ENCODE measurements around the gene SYT13. TPM values are rescaled to one million over a fixed set of nuclear protein-coding genes. Genes with fewer than 3 reads are reported as not detected.

The SYT13 gene
- total RNA-seq, 4 donors from 2014 or later: 0.21 to 0.44 TPM; not detected in 2

DNA sequence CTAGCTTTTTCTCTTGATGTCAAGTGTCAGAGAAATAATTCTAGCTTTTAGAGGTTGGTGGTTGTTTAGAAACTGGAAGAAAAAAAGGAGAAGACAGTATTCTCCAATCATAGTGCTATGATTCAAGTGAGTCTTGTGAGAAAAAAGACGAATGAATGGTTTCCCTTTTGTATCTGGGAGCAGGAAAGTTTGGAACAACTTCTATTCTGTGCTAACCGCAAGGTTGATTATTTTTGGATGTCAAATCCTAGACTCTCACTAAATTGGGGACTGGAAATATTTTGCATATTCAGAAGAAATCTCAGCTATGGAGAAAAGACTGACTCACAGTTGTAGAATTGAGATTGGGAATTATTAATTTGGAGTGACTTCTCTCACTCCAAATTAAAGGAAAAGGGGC is 69.2 kb downstream of the SYT13 start:
- TF ChIP-seq, protein P1, sequence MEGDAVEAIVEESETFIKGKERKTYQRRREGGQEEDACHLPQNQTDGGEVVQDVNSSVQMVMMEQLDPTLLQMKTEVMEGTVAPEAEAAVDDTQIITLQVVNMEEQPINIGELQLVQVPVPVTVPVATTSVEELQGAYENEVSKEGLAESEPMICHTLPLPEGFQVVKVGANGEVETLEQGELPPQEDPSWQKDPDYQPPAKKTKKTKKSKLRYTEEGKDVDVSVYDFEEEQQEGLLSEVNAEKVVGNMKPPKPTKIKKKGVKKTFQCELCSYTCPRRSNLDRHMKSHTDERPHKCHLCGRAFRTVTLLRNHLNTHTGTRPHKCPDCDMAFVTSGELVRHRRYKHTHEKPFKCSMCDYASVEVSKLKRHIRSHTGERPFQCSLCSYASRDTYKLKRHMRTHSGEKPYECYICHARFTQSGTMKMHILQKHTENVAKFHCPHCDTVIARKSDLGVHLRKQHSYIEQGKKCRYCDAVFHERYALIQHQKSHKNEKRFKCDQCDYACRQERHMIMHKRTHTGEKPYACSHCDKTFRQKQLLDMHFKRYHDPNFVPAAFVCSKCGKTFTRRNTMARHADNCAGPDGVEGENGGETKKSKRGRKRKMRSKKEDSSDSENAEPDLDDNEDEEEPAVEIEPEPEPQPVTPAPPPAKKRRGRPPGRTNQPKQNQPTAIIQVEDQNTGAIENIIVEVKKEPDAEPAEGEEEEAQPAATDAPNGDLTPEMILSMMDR (IDR thresholded peaks at IDR 0.05): no peak
- no peak for TF ChIP-seq EP300 (IDR thresholded peaks at IDR 0.05)
- no peak for TF ChIP-seq POLR2A (IDR thresholded peaks at IDR 0.05)
- H3K27ac ChIP-seq: no peak overlapping the region
- no peak overlapping the region for H3K4me3 ChIP-seq
- H3K9me3 ChIP-seq: no peaks in the 10 kb centered on the region
- 33 to 36% methylated on average over 2 of the region's 2 CpGs for WGBS, 2 donors
- H3K4me1 ChIP-seq: peaks cover 0 to 12% (median 0%) of the 10 kb centered on the region in 4 donors
- DNase-seq (ENCODE audit: low spot score in 2 of 2): no peak
- no peaks in the 10 kb centered on the region for H3K27me3 ChIP-seq
- peaks cover 0 to 55% (median 0%) of the 10 kb centered on the region in 3 donors for H3K36me3 ChIP-seq

- no peaks in the 10 kb centered on the region for H3K27me3 ChIP-seq
- H3K27ac ChIP-seq: no peak overlapping the region
- WGBS, 2 donors: 100% methylated on average over 1 of the region's 1 CpG
- H3K4me1 ChIP-seq: peaks cover 0 to 18% (median under 1%) of the 10 kb centered on the region in 4 donors
- H3K4me3 ChIP-seq: no peak overlapping the region
- no peak for DNase-seq (ENCODE audit: low spot score in 2 of 2)
- H3K36me3 ChIP-seq: peaks cover 0 to 49% (median 0%) of the 10 kb centered on the region in 3 donors
- no peak for TF ChIP-seq POLR2A (IDR thresholded peaks at IDR 0.05)
- TF ChIP-seq, protein P1 (IDR thresholded peaks at IDR 0.05): no peak
- TF ChIP-seq EP300 (IDR thresholded peaks at IDR 0.05): no peak
- H3K9me3 ChIP-seq: no peaks in the 10 kb centered on the region
Measured at GRCh38 chr11:45216031-45216430, 70.1 kb downstream of the SYT13 start.

- no peaks in the 10 kb centered on the region for H3K27me3 ChIP-seq
- H3K4me3 ChIP-seq: no peak overlapping the region
- H3K36me3 ChIP-seq: peaks cover 0 to 41% (median 0%) of the 10 kb centered on the region in 3 donors
- no peak for DNase-seq (ENCODE audit: low spot score in 2 of 2)
- peaks cover 5 to 25% (median 8%) of the 10 kb centered on the region in 4 donors for H3K4me1 ChIP-seq
- no peak for TF ChIP-seq EP300 (IDR thresholded peaks at IDR 0.05)
- no peak for TF ChIP-seq POLR2A (IDR thresholded peaks at IDR 0.05)
- TF ChIP-seq, protein P1 (IDR thresholded peaks at IDR 0.05): no peak
- WGBS, 2 donors: 80 to 86% methylated on average over 4 of the region's 4 CpGs
- no peak overlapping the region for H3K27ac ChIP-seq
- no peaks in the 10 kb centered on the region for H3K9me3 ChIP-seq
Measured at GRCh38 chr11:45215098-45215865, 70.9 kb downstream of the SYT13 start.

GRCh38 chr11:45213717-45214116 is 72.4 kb downstream of the SYT13 start:
- WGBS, 2 donors: 85 to 100% methylated on average over 1 of the region's 1 CpG

DNA sequence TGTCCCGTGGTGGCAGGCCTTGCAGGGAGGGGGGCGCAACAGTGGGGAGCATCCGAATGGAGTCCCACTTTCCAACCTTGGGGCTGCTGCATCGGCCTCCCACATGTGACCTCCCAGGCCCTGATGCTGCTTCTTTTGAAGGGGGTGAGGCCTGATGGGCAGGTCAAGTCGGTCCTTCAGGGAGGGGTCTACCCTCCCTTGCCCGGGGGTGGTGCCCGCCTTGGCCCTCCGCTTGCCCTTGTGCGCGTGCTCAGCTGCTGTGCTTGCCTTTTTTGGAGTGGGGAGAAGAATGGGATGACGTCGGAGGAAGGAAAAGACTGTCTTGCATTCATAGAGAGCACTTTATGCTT is 72.8 kb downstream of the SYT13 start:
- H3K36me3 ChIP-seq: peaks cover 0 to 29% (median 0%) of the 10 kb centered on the region in 3 donors
- no peak for DNase-seq (ENCODE audit: low spot score in 2 of 2)

More at GRCh38 chr11:45213717-45214116, 72.4 kb downstream of the SYT13 start:
- Histone ChIP-seq H3K9me3 (no peaks in the 10 kb centered on the region), H3K27ac (no peak overlapping the region), H3K4me3 (no peak overlapping the region), H3K36me3 (peaks cover 0 to 29% (median 0%) of the 10 kb centered on the region in 3 donors), H3K4me1 (peaks cover 5 to 41% (median 20%) of the 10 kb centered on the region in 4 donors), H3K27me3 (no peaks in the 10 kb centered on the region)
- no peak for DNase-seq (ENCODE audit: low spot score in 2 of 2)
- no peak for TF ChIP-seq EP300 (IDR thresholded peaks at IDR 0.05)
- TF ChIP-seq, protein P1 (IDR thresholded peaks at IDR 0.05): no peak
- TF ChIP-seq POLR2A (IDR thresholded peaks at IDR 0.05): no peak

More for the DNA sequence above, 72.8 kb downstream of the SYT13 start:
- Histone ChIP-seq H3K27me3 (no peaks in the 10 kb centered on the region), H3K4me3 (no peak overlapping the region), H3K4me1 (peaks cover 5 to 45% (median 21%) of the 10 kb centered on the region in 4 donors), H3K27ac (no peak overlapping the region), H3K9me3 (no peaks in the 10 kb centered on the region)
- TF ChIP-seq, protein P1 (IDR thresholded peaks at IDR 0.05): no peak
- TF ChIP-seq POLR2A (IDR thresholded peaks at IDR 0.05): no peak
- TF ChIP-seq EP300 (IDR thresholded peaks at IDR 0.05): no peak
- WGBS, 2 donors: 71 to 84% methylated on average over 12 of the region's 12 CpGs

Measured in tibial nerve (tissue), 4 donors.